HPDE6-E6E7 (cell line): ENCODE results near the gene PALD1.

Source experiments
- DNase-seq: peaks from one replicate; pipeline ENCODE4 v3.0.0; 2011; ENCODE audit warnings: missing footprints; ENCODE audit errors: extremely low spot score

Gene PALD1

DNA sequence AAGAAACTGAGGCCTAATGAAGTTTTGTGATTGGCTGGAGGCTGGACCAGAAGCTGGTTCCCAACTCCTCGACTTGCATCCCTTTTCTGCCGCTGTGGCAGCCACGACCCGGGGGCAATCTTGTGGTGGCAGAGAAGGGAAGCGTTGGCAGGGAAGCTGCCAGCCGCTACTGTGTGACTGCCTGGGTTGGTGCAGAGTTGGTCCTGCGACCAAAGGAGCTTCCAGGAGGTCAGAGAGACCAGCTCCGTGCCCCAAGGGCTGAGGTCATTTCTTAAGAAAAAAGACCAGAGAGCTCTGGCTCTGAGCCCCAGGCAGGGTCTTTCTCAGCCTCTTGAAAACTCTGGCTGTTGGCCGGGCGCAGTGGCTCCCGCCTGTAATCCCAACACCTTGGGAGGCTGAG lies 76.8 kb downstream of the PALD1 start:
- DNase-seq: no peak

- no peak for DNase-seq
These were observed 78.7 kb downstream of the PALD1 start for GRCh38 chr10:70557086-70557845.

DNA sequence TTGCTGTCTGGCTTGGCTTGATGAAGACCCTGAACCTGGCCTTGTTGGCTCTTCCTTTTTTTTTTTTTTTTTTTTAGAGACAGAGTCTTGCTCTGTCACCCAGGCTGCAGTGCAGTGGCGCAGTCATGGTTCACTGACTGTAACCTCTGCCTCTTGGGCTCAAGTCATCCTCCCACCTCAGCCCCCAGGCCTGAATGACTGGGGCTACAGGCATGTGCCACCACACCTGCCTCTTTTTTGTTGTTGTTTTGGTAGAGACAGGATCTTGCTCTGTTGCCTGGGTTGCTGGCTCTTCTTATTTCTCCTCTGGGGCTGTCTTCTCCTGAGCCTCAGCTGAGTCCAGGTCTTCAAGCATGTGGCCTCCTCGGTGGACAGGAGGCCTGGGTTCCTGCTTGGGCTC lies 79.3 kb downstream of the PALD1 start:
- no peak for DNase-seq

DNA sequence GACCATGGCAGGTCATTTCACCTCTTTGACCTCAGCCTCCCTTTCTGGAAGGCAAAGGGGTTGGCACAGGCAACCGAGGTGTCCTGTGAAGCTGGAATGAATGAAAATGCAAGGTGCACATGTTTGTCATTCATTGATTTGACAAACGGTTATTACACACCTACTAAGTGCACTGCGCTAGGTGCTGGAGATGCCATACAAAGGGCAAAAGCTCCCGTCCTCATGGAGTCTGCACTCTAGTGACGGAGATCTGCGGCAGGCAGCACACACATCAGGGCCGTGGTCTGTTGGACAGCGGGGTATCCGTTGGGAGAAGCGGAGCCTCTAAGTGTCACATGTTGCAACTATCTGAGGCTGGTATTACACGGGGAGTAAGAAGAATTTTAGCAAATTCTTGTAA lies 79.7 kb downstream of the PALD1 start:
- no peak for DNase-seq

DNA sequence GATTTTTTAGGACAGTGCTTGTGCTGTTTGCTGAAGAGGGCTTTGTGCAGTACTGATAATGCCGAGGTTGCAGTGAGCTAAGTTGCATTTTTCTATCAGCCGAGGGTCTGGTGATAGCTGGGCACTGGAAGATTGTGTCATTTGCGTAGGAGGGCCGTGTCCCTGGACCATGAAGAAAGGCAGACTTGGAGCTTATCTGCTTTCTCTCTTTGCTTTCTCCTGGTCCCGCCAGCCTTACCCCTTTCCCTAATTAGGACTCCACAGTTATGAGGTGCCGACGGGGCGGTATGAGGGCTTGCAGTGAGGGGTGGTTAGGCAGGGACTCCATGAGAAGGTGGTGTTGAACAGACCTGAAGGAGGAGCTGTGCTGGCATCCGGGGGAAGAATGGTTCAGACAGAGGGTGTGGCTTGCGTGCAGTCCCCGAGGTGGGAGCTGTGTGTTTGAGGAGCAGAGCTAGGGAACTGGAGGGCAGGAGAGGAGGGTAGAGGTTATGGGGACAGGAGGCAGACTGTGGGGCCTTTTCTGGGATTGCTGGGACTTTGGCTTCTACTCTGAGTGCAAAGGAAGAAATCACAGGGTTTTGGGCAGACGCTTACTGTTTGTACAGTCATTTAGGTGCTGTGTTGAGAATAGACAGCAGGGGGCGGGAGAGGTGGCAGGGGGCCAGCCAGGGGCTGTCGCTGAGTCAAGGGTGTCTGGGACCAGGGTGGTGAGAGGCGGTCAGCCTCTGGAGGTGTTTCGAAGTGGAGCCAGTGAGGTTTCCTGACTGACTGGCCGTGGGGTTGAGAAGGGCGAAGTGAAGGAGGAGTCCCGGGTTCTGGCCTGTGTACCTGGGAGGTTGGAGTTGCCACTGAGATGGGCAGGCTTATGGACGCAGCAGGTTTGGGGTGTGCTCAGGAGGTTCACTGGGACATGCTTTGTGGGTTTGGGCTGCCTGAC lies 80.6 kb downstream of the PALD1 start:
- DNase-seq: peak; percentile 54

DNA sequence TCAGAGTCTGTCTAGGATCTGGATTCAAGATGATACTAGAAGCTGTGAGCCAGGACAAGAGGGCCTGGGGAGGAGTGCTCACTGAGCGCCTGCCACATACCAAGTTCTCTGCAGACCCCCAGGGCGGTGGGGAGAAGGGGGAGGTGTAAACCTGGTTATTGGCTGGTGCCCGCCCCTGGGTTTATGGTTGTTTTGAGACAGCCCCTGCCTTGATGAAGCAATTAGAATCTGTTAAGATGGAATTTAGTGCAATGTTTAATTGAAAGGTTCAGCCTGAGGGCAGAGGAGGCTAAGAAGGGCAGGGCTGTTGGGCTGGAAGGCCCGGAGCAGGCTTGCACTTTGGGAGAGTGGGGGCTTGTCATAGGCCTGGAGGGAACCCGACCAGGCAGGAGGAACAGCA lies 81.3 kb downstream of the PALD1 start:
- DNase-seq: no peak

- no peak for DNase-seq
These were observed 82.0 kb downstream of the PALD1 start for GRCh38 chr10:70560511-70560941.

- no peak for DNase-seq
These were observed 82.5 kb downstream of the PALD1 start for GRCh38 chr10:70561070-70561469.

GRCh38 chr10:70561558-70561957 lies 83.0 kb downstream of the PALD1 start:
- no peak for DNase-seq

GRCh38 chr10:70562036-70562755 lies 83.6 kb downstream of the PALD1 start:
- no peak for DNase-seq

DNA sequence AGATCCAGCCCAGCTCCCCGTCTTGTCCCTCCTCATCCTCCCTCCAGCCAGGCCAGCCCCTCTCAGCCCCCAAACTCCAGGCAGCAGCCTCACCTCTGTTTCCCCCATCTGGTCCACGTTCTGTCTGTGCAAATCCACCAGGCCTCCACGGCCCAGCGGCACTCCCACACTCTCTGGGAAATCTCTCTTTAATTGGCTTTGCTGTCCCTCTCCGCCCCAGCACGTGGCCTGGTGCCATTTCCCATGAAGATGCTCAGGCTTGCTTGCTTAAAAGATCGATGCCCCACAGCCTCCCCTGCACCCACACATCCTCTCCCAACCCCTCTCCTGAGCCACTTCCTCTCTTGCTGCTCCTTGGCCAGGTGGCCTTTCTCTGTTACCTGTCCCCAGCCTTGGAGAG lies 84.7 kb downstream of the PALD1 start:
- no peak for DNase-seq

DNA sequence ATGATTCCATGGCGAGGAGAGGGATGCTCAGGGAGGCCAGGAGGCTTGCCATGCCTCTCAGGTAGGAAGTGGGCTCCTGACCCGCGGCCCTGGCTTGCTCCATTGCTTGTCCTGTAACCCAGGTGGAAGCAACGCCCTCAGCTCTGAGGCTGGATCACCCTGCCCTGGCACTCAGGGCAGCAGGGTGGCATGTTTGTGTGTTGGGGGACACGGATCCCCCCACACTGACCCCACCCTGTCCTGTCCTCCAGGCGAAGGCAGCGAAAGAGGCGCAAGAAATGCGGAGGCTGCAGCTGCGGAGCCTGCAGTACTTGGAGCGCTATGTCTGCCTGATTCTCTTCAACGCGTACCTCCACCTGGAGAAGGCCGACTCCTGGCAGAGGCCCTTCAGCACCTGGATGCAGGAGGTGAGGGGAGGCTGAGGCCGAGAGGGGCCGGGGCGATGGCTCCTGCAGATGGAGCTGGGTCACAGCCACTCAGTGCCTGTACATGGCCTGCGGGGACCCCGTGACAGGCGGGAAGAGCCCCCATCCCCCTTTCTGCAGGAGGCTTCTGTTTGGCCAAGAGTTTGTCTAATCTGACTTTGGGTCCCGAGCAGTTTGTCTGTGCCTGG lies 85.7 kb downstream of the PALD1 start:
- no peak for DNase-seq

DNA sequence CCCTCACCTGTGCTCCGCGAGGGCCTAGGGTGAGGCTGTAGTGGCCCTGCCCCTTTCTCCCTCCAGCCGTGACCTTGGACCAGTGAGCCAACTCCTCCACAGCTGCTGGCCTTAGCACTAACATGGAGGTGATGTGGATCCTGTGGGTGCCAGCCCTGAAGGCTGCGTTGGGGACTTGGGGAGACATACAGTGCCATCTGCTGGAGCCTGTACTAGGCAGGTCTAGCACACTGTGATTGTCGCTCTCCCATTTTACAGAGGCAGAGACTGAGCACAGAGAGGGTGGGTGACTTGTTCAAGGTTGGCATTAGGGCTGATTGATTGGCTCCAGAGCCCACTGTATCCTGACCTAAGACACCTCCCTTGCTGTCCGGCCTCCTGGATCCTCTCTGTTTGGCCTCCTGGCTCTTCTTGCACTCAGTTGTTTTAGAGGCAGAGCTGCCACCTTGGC lies 86.4 kb downstream of the PALD1 start:
- no peak for DNase-seq

DNA sequence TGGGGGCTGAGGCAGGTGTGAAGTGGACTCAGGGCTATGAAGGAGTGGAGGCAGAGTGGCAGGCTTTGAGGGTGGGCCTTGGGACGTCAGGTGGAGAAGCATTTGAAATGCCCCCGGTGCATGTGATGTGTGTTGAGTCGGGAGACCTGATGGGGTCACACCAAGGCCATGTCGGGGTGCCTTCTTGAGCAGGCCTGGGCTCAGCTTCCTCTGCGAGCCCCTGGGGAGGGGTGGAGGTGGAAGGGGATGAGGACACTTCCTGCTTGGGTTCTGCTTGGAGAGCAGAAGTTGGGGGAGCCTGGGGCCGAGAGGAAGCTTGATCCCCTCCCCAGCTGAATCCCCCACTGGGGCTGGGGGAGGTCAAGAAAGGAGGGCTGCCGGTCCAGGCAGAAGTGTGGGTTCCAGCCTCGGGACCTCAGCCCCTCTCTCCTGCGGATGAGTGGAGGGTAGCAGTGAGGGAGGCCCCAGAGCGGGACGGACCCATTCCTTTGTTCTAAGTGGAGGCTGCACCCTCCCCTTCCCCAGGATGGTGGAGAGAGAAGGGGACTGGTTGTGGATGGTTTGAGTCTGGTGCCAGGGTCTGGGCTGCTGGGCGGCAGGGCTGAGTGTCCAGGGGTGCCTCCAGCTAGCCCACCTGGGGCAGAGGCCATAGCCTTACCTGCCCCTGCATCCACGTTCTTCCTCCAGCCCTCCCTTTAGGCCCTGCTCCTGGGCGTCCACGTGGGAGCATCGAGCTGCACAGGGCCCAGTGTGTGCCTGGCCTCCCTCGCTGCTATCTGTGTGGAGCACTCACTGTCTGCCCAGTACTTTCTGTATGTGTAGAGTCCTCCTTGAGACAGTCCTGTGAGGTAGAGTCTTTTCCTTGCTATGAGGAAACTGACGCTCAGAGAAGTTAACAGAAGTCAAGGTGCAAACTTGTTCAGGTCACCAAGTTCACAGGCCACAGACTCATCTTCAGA lies 87.3 kb downstream of the PALD1 start:
- no peak for DNase-seq

DNA sequence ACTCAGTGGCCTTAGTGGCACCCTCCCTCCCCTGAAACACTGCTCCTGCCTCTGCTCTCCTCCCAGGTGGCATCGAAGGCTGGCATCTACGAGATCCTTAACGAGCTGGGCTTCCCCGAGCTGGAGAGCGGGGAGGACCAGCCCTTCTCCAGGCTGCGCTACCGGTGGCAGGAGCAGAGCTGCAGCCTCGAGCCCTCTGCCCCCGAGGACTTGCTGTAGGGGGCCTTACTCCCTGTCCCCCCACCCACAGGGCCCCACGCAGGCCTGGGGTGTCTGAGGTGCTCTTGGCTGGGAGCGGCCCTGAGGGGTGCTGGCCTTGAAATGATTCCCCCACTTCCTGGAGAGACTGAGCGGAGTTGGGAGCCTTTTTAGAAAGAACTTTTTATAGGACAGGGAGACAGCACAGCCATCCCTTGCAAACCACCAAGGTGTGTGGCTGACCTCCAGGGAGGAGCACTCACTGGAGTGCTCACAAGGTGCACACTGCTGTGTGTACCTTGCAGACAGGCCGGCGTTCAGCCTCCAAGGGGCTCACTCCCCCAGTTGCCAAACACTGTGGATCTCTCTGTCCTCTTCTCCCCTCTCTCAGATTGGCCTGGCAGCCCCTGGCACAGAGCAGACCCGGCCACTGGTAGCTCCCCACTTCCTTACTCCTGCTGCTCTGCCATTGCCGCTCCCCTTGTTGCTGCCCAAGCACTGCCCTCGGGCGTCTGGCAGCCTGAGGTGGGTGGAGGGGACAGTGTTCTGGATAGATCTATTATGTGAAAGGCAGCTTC lies 88.1 kb downstream of the PALD1 start:
- DNase-seq: no peak

- no peak for DNase-seq
These were observed 89.0 kb downstream of the PALD1 start for GRCh38 chr10:70567603-70568002.

DNA sequence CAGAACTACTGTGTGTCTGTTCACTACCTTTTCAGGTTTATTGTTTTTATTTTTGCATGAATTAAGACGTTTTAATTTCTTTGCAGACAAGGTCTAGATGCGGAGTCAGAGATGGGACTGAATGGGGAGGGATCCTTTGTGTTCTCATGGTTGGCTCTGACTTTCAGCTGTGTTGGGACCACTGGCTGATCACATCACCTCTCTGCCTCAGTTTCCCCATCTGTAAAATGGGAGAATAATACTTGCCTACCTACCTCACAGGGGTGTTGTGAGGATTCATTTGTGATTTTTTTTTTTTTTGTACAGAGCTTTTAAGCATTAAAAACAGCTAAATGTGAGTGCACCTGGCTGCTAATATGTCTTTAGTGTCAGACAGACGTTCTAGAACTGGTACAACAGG lies 89.5 kb downstream of the PALD1 start:
- no peak for DNase-seq

- DNase-seq: no peak
These were observed 90.4 kb downstream of the PALD1 start for GRCh38 chr10:70568781-70569495.

DNA sequence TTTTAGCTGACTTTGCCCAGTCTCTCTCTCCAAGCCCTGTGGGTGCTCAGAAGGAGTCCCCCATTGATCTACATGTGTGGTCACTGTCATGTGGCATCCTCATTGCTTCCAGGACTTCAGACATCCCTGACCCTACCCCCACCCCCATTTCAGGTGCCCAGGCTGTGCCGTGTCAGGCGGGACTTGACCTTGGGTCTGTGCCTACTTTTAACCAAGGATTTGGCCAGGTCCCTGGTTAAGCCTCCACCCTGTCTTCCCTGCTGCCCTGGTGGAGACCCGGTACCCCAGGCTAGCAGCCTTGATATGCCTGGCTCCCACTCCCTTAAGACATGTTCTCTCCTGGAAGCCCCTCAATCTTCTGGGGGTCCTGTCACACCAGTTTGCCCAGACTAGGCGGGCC lies 92.7 kb downstream of the PALD1 start:
- no peak for DNase-seq
